ENCODE data around the gene HMG20A. TPM values are rescaled to one million over a fixed set of nuclear protein-coding genes. Genes with fewer than 3 reads are reported as not detected.
A peak's percentile ranks its signal among the peaks of the same experiment; 100 is the strongest.

The HMG20A gene
- total RNA-seq, 1 experiment from 2014 or later, result 26.2 TPM

GRCh38 chr15:77505556-77505955, 84.9 kb downstream of the HMG20A start:
- no peak for DNase-seq
- H3K9me2 ChIP-seq (replicated peaks; ENCODE audit: insufficient read depth, low read length), result no peaks in the 10 kb centered on the region
- no peak overlapping the region for H3K4me3 ChIP-seq (ENCODE audit: low read length)

DNA sequence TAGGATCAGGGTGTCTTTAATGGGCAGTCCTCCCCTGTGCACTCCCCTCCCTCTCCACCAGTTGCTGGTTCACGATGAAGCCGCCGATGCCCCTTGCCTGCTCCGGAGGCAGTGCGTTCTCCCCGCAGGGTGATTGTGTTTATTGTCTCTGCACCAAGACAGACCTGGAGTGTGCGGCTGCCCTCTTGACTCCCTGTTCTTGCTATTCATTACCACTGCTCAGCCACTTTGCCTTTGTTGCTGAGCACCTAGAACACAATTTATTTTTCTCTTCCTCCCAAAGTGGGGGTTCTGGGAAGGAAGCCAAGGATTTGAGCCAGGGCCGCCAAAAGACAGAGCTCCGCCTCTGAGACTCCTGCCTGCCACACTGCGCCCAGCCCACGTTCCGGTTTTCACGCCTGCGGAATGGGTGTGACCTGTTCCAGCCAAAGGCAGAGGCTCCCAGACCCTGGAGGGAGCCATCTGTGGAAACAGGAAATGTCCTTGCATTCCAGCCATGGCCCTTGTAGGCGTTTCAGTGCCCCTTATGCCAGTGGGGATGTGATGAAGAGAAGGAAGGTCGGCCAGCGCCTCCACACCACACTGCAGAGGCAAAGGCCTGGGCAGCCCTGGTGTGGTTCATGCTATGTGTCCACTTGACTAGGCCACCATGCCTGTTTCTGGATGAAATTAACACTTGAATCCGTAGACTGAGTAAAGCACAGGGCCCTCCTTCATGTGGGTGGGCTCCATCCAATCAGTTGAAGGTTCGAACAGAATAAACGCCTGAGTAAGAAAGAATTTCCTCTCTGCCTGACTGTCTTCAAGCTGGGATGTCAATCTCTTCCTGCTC, 85.8 kb downstream of the HMG20A start:
- Histone ChIP-seq H3K9me2 (replicated peaks; ENCODE audit: insufficient read depth, low read length) (no peaks in the 10 kb centered on the region), H3K9ac (ENCODE audit: low read length) (no peak overlapping the region), H3K79me2 (ENCODE audit: low read length) (no peaks in the 10 kb centered on the region), H3K27me3 (ENCODE audit: low read length) (no peaks in the 10 kb centered on the region), H4K20me1 (ENCODE audit: insufficient read depth, low read depth, low read length) (no peaks in the 10 kb centered on the region), H3K4me2 (ENCODE audit: low read depth, low read length, poor library complexity, severe bottlenecking) (no peak overlapping the region), H3K27ac (ENCODE audit: low read length) (no peak overlapping the region), H3K36me3 (ENCODE audit: insufficient read depth, low read length) (no peaks in the 10 kb centered on the region), H3K9me3 (ENCODE audit: low read length) (no peaks in the 10 kb centered on the region), H2AFZ (ENCODE audit: low read length) (no peak overlapping the region), H3K4me3 (ENCODE audit: low read length) (no peak overlapping the region), H3K4me1 (ENCODE audit: low read length) (peaks cover 70% of the 10 kb centered on the region)
- no peak for DNase-seq

More at GRCh38 chr15:77505556-77505955, 84.9 kb downstream of the HMG20A start:
- no peaks in the 10 kb centered on the region for H3K36me3 ChIP-seq (ENCODE audit: insufficient read depth, low read length)
- peak overlapping the region; percentile 84 for H3K27ac ChIP-seq (ENCODE audit: low read length)
- no peaks in the 10 kb centered on the region for H3K79me2 ChIP-seq (ENCODE audit: low read length)
- H3K27me3 ChIP-seq (ENCODE audit: low read length), result no peaks in the 10 kb centered on the region
- H4K20me1 ChIP-seq (ENCODE audit: insufficient read depth, low read depth, low read length), result no peaks in the 10 kb centered on the region
- no peaks in the 10 kb centered on the region for H3K9me3 ChIP-seq (ENCODE audit: low read length)
- H2AFZ ChIP-seq (ENCODE audit: low read length), result no peak overlapping the region
- peaks cover 75% of the 10 kb centered on the region for H3K4me1 ChIP-seq (ENCODE audit: low read length)
- H3K4me2 ChIP-seq (ENCODE audit: low read depth, low read length, poor library complexity, severe bottlenecking), result peak overlapping the region; percentile 60
- H3K9ac ChIP-seq (ENCODE audit: low read length), result no peak overlapping the region

DNA sequence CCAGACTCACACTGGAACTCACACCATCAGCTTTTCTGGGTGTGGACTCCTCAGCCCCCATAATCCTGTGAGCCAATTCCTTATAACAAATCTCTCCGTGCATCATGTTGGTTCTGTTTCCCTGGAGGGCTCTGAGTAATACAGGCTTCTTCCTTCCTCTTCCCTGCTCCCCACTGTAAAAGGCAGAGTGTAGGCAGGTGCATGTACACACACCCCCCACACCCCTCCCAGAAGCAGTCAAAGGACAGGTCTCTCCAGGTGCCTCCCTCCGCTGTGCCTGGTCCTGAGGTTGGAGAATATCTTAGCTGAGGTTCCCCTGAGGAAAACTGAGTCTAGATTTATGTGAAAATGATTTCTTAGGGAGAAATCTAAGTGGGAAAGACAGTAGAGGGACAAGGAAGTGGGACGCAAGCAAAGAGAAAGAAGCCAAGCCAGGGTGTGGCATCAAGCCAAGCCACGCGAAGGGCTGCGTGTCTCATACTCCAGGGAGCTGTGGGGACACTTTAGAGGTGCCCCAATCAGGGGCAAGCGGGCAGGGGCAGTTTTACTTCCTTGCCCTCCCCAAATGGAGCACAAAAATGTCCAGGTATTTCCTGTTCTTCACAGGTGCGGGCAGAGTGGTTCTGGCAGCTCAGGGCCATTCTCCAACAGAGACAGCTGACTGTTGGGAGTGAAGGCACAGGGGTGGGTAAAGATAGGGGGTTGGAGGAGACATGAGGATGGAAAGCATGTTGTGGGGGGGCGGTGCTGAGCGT, 86.6 kb downstream of the HMG20A start:
- Histone ChIP-seq H3K9ac (ENCODE audit: low read length) (no peak overlapping the region; the same call in 1 of the 2 replicates), H2AFZ (ENCODE audit: low read length) (no peak overlapping the region), H3K79me2 (ENCODE audit: low read length) (no peaks in the 10 kb centered on the region), H4K20me1 (ENCODE audit: insufficient read depth, low read depth, low read length) (no peaks in the 10 kb centered on the region), H3K4me3 (ENCODE audit: low read length) (no peak overlapping the region), H3K9me2 (replicated peaks; ENCODE audit: insufficient read depth, low read length) (no peaks in the 10 kb centered on the region), H3K27me3 (ENCODE audit: low read length) (no peaks in the 10 kb centered on the region), H3K9me3 (ENCODE audit: low read length) (no peaks in the 10 kb centered on the region), H3K4me2 (ENCODE audit: low read depth, low read length, poor library complexity, severe bottlenecking) (peak overlapping the region; percentile 26), H3K36me3 (ENCODE audit: insufficient read depth, low read length) (no peaks in the 10 kb centered on the region), H3K4me1 (ENCODE audit: low read length) (peaks cover 62% of the 10 kb centered on the region), H3K27ac (ENCODE audit: low read length) (no peak overlapping the region)
- DNase-seq, result no peak

DNA sequence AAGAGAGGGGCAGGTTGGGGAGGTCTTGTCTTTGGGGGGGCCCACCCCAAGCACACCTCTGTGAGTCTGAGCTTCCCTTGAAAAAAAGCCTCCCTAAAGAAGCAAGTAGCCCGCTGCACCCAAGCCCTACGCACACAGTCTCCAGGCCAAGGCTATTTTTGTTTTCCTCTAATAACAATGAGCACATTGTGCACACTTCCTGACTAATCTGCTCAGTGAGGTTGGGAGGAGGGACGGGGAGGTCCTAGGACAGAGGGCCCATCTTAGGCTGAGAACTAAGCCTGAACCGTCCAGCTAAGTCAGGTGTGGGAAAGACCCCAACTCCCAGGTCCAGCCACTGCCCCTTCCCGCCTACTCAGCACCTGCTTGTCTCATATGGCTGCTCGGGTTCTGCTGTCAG, 87.2 kb downstream of the HMG20A start:
- DNase-seq, result no peak

GRCh38 chr15:77508541-77509243, 88.0 kb downstream of the HMG20A start:
- H3K36me3 ChIP-seq (ENCODE audit: insufficient read depth, low read length), result no peaks in the 10 kb centered on the region
- H3K4me1 ChIP-seq (ENCODE audit: low read length), result peaks cover 49% of the 10 kb centered on the region
- H3K4me2 ChIP-seq (ENCODE audit: low read depth, low read length, poor library complexity, severe bottlenecking), result no peak overlapping the region
- H3K9me3 ChIP-seq (ENCODE audit: low read length), result no peaks in the 10 kb centered on the region
- no peaks in the 10 kb centered on the region for H3K27me3 ChIP-seq (ENCODE audit: low read length)
- H2AFZ ChIP-seq (ENCODE audit: low read length), result no peak overlapping the region
- H3K79me2 ChIP-seq (ENCODE audit: low read length), result no peaks in the 10 kb centered on the region
- no peaks in the 10 kb centered on the region for H3K9me2 ChIP-seq (replicated peaks; ENCODE audit: insufficient read depth, low read length)
- DNase-seq, result no peak
- no peak overlapping the region for H3K4me3 ChIP-seq (ENCODE audit: low read length)
- H3K9ac ChIP-seq (ENCODE audit: low read length), result no peak overlapping the region
- no peak overlapping the region for H3K27ac ChIP-seq (ENCODE audit: low read length)
- H4K20me1 ChIP-seq (ENCODE audit: insufficient read depth, low read depth, low read length), result no peaks in the 10 kb centered on the region

More for the DNA sequence above, 87.2 kb downstream of the HMG20A start:
- no peaks in the 10 kb centered on the region for H3K27me3 ChIP-seq (ENCODE audit: low read length)
- no peaks in the 10 kb centered on the region for H3K9me3 ChIP-seq (ENCODE audit: low read length)
- H3K9me2 ChIP-seq (replicated peaks; ENCODE audit: insufficient read depth, low read length), result no peaks in the 10 kb centered on the region
- H4K20me1 ChIP-seq (ENCODE audit: insufficient read depth, low read depth, low read length), result no peaks in the 10 kb centered on the region
- H3K36me3 ChIP-seq (ENCODE audit: insufficient read depth, low read length), result no peaks in the 10 kb centered on the region
- no peak overlapping the region for H3K9ac ChIP-seq (ENCODE audit: low read length)
- peaks cover 56% of the 10 kb centered on the region for H3K4me1 ChIP-seq (ENCODE audit: low read length)
- no peak overlapping the region for H2AFZ ChIP-seq (ENCODE audit: low read length)
- no peaks in the 10 kb centered on the region for H3K79me2 ChIP-seq (ENCODE audit: low read length)
- H3K27ac ChIP-seq (ENCODE audit: low read length), result no peak overlapping the region
- no peak overlapping the region for H3K4me2 ChIP-seq (ENCODE audit: low read depth, low read length, poor library complexity, severe bottlenecking)
- no peak overlapping the region for H3K4me3 ChIP-seq (ENCODE audit: low read length)

DNA sequence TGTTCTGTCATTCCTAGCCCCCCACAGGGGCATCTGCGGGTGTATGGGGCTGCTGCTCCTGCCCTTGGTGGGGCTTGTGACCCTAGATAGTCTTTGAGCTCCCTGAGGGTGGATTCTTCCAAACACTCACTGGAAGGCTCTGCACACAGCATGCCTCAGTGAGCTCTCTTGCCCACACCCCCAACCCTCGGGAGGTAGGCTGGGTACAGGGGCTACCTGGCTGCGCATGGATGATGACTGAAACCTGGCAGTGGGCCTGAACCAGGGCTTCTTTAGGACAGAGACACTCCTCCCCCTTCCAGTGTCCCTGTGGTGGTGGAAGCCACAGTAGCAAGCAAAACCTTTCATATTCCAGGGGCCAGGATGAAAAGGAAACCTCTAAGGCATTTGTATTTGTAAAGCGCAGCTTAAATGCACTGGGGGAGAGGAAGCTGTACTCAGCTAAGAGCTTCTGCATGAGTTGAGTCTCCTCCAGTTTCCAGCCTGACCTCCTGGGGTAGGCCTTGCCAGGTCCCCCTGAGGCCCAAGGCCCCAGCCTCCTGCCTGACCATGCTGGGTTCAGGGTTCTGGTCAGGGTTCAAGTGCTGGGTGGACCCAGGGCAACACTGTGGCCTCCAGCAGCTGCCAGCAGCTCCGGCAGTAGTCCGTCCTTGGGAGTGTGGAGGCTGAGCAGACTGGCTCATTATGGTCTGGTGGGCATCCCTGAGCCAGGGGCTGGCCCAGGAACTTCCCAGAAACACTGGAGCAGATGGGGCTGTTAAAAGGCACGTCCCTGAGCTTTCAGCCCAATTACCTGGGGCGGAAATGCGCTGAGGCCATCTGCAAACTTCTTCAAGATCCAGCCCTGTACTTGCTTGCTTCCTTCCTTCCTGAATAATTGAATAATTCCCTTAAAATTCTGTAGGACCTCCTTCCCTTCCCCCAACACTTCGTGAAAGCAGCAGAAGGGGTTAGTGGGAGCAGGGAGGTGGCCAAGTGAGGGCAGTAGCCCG, 89.7 kb downstream of the HMG20A start:
- no peaks in the 10 kb centered on the region for H3K79me2 ChIP-seq (ENCODE audit: low read length)

GRCh38 chr15:77511869-77512268, 91.2 kb downstream of the HMG20A start:
- H3K27ac ChIP-seq (ENCODE audit: low read length), result no peak overlapping the region
- H3K4me3 ChIP-seq (ENCODE audit: low read length), result no peak overlapping the region
- no peaks in the 10 kb centered on the region for H3K9me2 ChIP-seq (replicated peaks; ENCODE audit: insufficient read depth, low read length)
- no peaks in the 10 kb centered on the region for H3K27me3 ChIP-seq (ENCODE audit: low read length)
- no peak for DNase-seq
- no peak overlapping the region for H3K4me2 ChIP-seq (ENCODE audit: low read depth, low read length, poor library complexity, severe bottlenecking)
- no peaks in the 10 kb centered on the region for H4K20me1 ChIP-seq (ENCODE audit: insufficient read depth, low read depth, low read length)
- peaks cover 19% of the 10 kb centered on the region for H3K4me1 ChIP-seq (ENCODE audit: low read length)
- no peak overlapping the region for H2AFZ ChIP-seq (ENCODE audit: low read length)
- H3K36me3 ChIP-seq (ENCODE audit: insufficient read depth, low read length), result no peaks in the 10 kb centered on the region
- no peak overlapping the region for H3K9ac ChIP-seq (ENCODE audit: low read length)
- H3K9me3 ChIP-seq (ENCODE audit: low read length), result no peaks in the 10 kb centered on the region
- H3K79me2 ChIP-seq (ENCODE audit: low read length), result no peaks in the 10 kb centered on the region

More for the DNA sequence above, 89.7 kb downstream of the HMG20A start:
- Histone ChIP-seq H2AFZ (ENCODE audit: low read length) (no peak overlapping the region), H4K20me1 (ENCODE audit: insufficient read depth, low read depth, low read length) (no peaks in the 10 kb centered on the region), H3K27me3 (ENCODE audit: low read length) (no peaks in the 10 kb centered on the region), H3K9me3 (ENCODE audit: low read length) (no peaks in the 10 kb centered on the region), H3K9me2 (replicated peaks; ENCODE audit: insufficient read depth, low read length) (no peaks in the 10 kb centered on the region), H3K9ac (ENCODE audit: low read length) (no peak overlapping the region), H3K4me2 (ENCODE audit: low read depth, low read length, poor library complexity, severe bottlenecking) (no peak overlapping the region), H3K36me3 (ENCODE audit: insufficient read depth, low read length) (no peaks in the 10 kb centered on the region), H3K4me1 (ENCODE audit: low read length) (peaks cover 32% of the 10 kb centered on the region), H3K4me3 (ENCODE audit: low read length) (no peak overlapping the region), H3K27ac (ENCODE audit: low read length) (no peak overlapping the region)
- DNase-seq, result no peak
